Smooth muscle cell (in vitro differentiated cells): ENCODE measurements around the gene NPM1. TPM values are rescaled to one million over a fixed set of nuclear protein-coding genes. Genes with fewer than 3 reads are reported as not detected.

Source experiments
- DNase-seq: peaks from one replicate; lab custom pipeline; 2025; ENCODE audit not compliant: unreplicated experiment; lab: John Stamatoyannopoulos, UW
- H2AFZ ChIP-seq: fragments of 200-600 bp; sonication (generic); 2 replicates; pipeline ENCODE4 v1.6.0; 2016; ENCODE audit warnings: antibody characterized with exemption, low read depth, mild to moderate bottlenecking
- H3F3A ChIP-seq: fragments of 200-600 bp; sonication (generic); 2 replicates; pipeline ENCODE4 v1.6.0; 2017; ENCODE audit warnings: antibody characterized with exemption, low read depth
- H3K27ac ChIP-seq: fragments of 200-600 bp; sonication (generic); 2 replicates; pipeline ENCODE4 v1.5.1; 2016; ENCODE audit warnings: low read depth, mild to moderate bottlenecking
- H3K27me3 ChIP-seq: fragments of 200-600 bp; sonication (generic); 2 replicates; pipeline ENCODE4 v1.6.1; 2016; ENCODE audit warnings: low read depth, mild to moderate bottlenecking
- H3K36me3 ChIP-seq: fragments of 200-600 bp; sonication (generic); 2 replicates; pipeline ENCODE4 v1.5.1; 2016; ENCODE audit warnings: low read depth
- H3K4me1 ChIP-seq: fragments of 200-600 bp; sonication (generic); 2 replicates; pipeline ENCODE4 v1.5.1; 2016; ENCODE audit warnings: low read depth
- H3K4me2 ChIP-seq: fragments of 200-600 bp; sonication (generic); 2 replicates; pipeline ENCODE4 v1.6.0; 2016; ENCODE audit warnings: mild to moderate bottlenecking
- H3K4me3 ChIP-seq: fragments of 200-600 bp; sonication (generic); 2 replicates; pipeline ENCODE4 v1.5.1; 2016; ENCODE audit warnings: mild to moderate bottlenecking
- H3K79me2 ChIP-seq: fragments of 200-600 bp; sonication (generic); 2 replicates; pipeline ENCODE4 v1.6.0; 2016; ENCODE audit warnings: low read depth, mild to moderate bottlenecking
- H3K9ac ChIP-seq: fragments of 200-600 bp; sonication (generic); 2 replicates; pipeline ENCODE4 v1.6.0; 2016; ENCODE audit warnings: low read depth
- H3K9me3 ChIP-seq: fragments of 200-600 bp; sonication (generic); replicated peaks from 2 replicates; pipeline ENCODE4 v1.5.1; 2016; ENCODE audit warnings: low read depth
- H4K20me1 ChIP-seq: fragments of 200-600 bp; sonication (generic); 2 replicates; pipeline ENCODE4 v1.6.0; 2016; ENCODE audit warnings: low read depth
- CTCF ChIP-seq: fragments of 200-600 bp; sonication (generic); IDR thresholded peaks from 2 replicates; pipeline ENCODE4 v1.5.1; 2017; ENCODE audit warnings: borderline replicate concordance, mild to moderate bottlenecking, antibody characterized with exemption; ENCODE audit not compliant: insufficient read depth, poor library complexity, severe bottlenecking
- WGBS: methylation state at CpG from one replicate; pipeline ENCODE4 v1.1.7; 2016; ENCODE audit warnings: low lambda C conversion rate; 5-methylcytosine and 5-hydroxymethylcytosine counted together
- polyA plus RNA-seq: library from polyadenylated mRNA; unstranded; fragments of >200 nt; fragmentation: Nextera tagmentation; extraction: Ambion mirVana; gene quantifications from 2 replicates; pipeline ENCODE4 v1.2.1, GENCODE V29; 2016
- total RNA-seq: library from RNA; depleted of rRNA; stranded (reverse); fragments of >200 nt; gene quantifications from 2 replicates; pipeline ENCODE4 v1.2.3, GENCODE V29; 2014

NPM1 gene
- total and polyA plus RNA-seq, 2 experiments from 2014 or later, result 330 to 2,459 TPM

DNA sequence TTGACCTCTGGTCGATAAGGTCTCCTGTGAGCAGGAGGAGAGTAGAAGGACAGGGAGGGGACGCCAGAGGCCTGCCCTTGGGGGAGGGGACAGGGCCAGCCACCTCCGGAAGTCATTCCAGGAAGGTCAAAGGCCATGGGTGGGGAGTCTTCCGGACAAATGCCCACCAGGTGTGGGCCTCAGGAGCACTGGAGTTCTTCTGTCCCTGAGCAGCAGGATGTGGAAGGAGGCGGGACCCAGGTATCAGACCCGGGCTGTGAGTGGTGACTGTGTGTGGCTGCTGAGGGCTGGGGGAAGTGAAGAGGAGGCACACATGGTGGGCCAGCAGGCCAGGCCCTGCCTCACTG is 45.7 kb downstream of the NPM1 start:
- Histone ChIP-seq H4K20me1 (no peaks in the 10 kb centered on the region), H3F3A (no peaks in the 10 kb centered on the region), H3K4me1 (no peaks in the 10 kb centered on the region), H3K9me3 (no peaks in the 10 kb centered on the region), H3K4me2 (no peak overlapping the region), H3K36me3 (no peaks in the 10 kb centered on the region), H2AFZ (no peak overlapping the region), H3K79me2 (no peaks in the 10 kb centered on the region), H3K27ac (no peak overlapping the region), H3K9ac (no peak overlapping the region), H3K4me3 (no peak overlapping the region), H3K27me3 (no peaks in the 10 kb centered on the region)
- TF ChIP-seq CTCF, result no peak
- 78% methylated on average over 6 of the region's 6 CpGs for WGBS
- no peak for DNase-seq

DNA sequence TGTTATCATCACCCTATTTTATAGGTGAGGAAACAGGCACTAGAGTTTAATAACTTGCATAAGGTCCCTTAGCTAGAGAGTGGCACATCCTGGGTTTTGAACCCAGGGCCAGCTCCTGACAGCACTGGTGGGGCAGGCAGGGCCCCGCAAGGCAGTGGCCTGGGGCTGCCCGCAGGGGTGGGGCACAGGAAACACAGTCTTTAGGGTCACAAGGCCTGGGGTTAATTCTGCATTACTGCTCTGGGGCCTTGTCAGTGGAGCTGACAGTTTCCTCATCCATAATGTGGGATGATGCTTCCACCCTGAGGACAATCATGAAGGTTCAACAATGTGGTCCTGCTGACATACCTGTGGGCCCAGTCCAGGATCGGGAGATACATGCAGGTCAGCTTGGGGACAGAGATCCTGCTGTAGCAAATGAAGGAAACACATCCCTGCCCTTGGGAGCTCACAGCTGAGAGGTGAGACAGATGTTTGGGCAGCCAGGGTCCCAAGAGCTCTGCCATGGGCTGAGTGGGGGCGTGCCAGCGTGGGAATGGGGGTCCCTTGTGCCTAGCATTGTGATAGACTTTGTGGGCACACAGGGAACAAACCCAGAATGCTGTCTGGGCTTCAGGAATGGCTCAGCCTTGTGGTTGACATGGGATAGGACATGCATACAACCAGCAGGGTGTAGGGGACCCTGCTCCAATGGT is 46.5 kb downstream of the NPM1 start:
- WGBS, result 91% methylated on average over 5 of the region's 5 CpGs
- Histone ChIP-seq H3K4me3 (no peak overlapping the region), H3K9ac (no peak overlapping the region), H3F3A (no peaks in the 10 kb centered on the region), H3K4me2 (no peak overlapping the region), H3K9me3 (no peaks in the 10 kb centered on the region), H3K36me3 (no peaks in the 10 kb centered on the region), H4K20me1 (no peaks in the 10 kb centered on the region), H3K27ac (no peak overlapping the region), H2AFZ (no peak overlapping the region), H3K4me1 (no peaks in the 10 kb centered on the region), H3K79me2 (no peaks in the 10 kb centered on the region), H3K27me3 (no peaks in the 10 kb centered on the region)
- DNase-seq, result no peak
- no peak for TF ChIP-seq CTCF

- H4K20me1 ChIP-seq, result no peaks in the 10 kb centered on the region
- H3K4me1 ChIP-seq, result no peaks in the 10 kb centered on the region
- DNase-seq, result no peak
- no peak overlapping the region for H3K4me2 ChIP-seq
- WGBS, result 99% methylated on average over 4 of the region's 4 CpGs
- no peaks in the 10 kb centered on the region for H3F3A ChIP-seq
- no peak overlapping the region for H2AFZ ChIP-seq
- no peaks in the 10 kb centered on the region for H3K27me3 ChIP-seq
- H3K9me3 ChIP-seq, result no peaks in the 10 kb centered on the region
- no peak overlapping the region for H3K4me3 ChIP-seq
- H3K27ac ChIP-seq, result no peak overlapping the region
- no peaks in the 10 kb centered on the region for H3K79me2 ChIP-seq
- no peak overlapping the region for H3K9ac ChIP-seq
- H3K36me3 ChIP-seq, result no peaks in the 10 kb centered on the region
- TF ChIP-seq CTCF, result no peak
These were observed 47.2 kb downstream of the NPM1 start for GRCh38 chr5:171434874-171435273.

DNA sequence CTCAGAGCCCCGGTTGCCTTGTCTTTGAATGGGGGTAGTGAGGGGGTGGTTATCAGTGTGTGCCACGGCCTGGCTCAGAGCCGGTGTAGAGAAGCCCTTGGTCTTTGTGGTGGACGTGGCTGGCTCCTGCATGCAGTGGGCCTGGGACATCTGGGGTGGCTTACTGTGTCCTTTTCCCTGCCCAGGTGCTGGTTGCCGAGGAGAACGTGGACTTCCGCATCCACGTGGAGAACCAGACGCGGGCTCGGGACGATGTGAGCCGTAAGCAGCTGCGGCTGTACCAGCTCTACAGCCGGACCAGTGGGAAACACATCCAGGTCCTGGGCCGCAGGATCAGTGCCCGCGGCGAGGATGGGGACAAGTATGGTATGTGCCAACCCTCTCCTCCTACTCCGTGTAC is 48.3 kb downstream of the NPM1 start:
- WGBS, result 96% methylated on average over 20 of the region's 20 CpGs

More for the DNA sequence above, 48.3 kb downstream of the NPM1 start:
- no peak for DNase-seq
- H2AFZ ChIP-seq, result no peak overlapping the region
- no peaks in the 10 kb centered on the region for H3K4me1 ChIP-seq
- H4K20me1 ChIP-seq, result no peaks in the 10 kb centered on the region
- no peak overlapping the region for H3K4me3 ChIP-seq
- no peaks in the 10 kb centered on the region for H3F3A ChIP-seq
- H3K36me3 ChIP-seq, result no peaks in the 10 kb centered on the region
- no peak overlapping the region for H3K4me2 ChIP-seq
- H3K79me2 ChIP-seq, result no peaks in the 10 kb centered on the region
- H3K27me3 ChIP-seq, result no peaks in the 10 kb centered on the region
- H3K9ac ChIP-seq, result no peak overlapping the region
- H3K27ac ChIP-seq, result no peak overlapping the region
- no peak for TF ChIP-seq CTCF
- H3K9me3 ChIP-seq, result no peaks in the 10 kb centered on the region
